Neural cell (in vitro differentiated cells): Measurements from ENCODE around the gene RPA4. TPM values are rescaled to one million over a fixed set of nuclear protein-coding genes. Genes with fewer than 3 reads are reported as not detected.

Source experiments
- H2AFZ ChIP-seq: fragments of 200-600, 300-800 bp; sonication (generic), shearing (Covaris generic); 2 replicates; pipeline ENCODE4 v1.6.0; 2014; ENCODE audit warnings: low read depth, mild to moderate bottlenecking, antibody characterized with exemption, low read length, moderate library complexity
- H3F3A ChIP-seq: fragments of 200-600 bp; shearing (Covaris generic); 2 replicates; pipeline ENCODE4 v1.6.1; 2016; ENCODE audit warnings: mild to moderate bottlenecking, moderate library complexity, mixed read lengths, antibody characterized with exemption, low read length; ENCODE audit not compliant: insufficient read depth, poor library complexity, severe bottlenecking
- H3K27ac ChIP-seq: fragments of 200-600, 300-800 bp; sonication (generic), shearing (Covaris generic); 2 replicates; pipeline ENCODE4 v1.5.1; 2014; ENCODE audit warnings: mild to moderate bottlenecking, low read length, moderate library complexity
- H3K27me3 ChIP-seq: fragments of 300-800, 200-600 bp; sonication (generic), shearing (Covaris generic); 2 replicates; pipeline ENCODE4 v1.6.0; 2014; ENCODE audit warnings: mild to moderate bottlenecking, low read depth, low read length, moderate library complexity; ENCODE audit not compliant: insufficient read depth
- H3K36me3 ChIP-seq: fragments of 300-800, 200-600 bp; sonication (generic), shearing (Covaris generic); 2 replicates; pipeline ENCODE4 v1.5.1; 2014; ENCODE audit warnings: mild to moderate bottlenecking, antibody characterized with exemption, low read length, moderate library complexity; ENCODE audit not compliant: insufficient read depth
- H3K4me2 ChIP-seq: fragments of 300-800, 200-600 bp; sonication (generic), shearing (Covaris generic); 2 replicates; pipeline ENCODE4 v1.6.0; 2014; ENCODE audit warnings: mild to moderate bottlenecking, low read length
- H3K4me3 ChIP-seq: fragments of 300-800, 200-600 bp; sonication (generic), shearing (Covaris generic); 2 replicates; pipeline ENCODE4 v1.5.1; 2014; ENCODE audit warnings: mild to moderate bottlenecking, low read length, moderate library complexity
- H3K79me2 ChIP-seq: fragments of 200-600 bp; shearing (Covaris generic); replicated peaks from 2 replicates; pipeline ENCODE4 v1.6.0; 2014; ENCODE audit warnings: mild to moderate bottlenecking, low read length, moderate library complexity; ENCODE audit not compliant: insufficient read depth
- H3K9ac ChIP-seq: fragments of 300-800, 200-600 bp; sonication (generic), shearing (Covaris generic); 2 replicates; pipeline ENCODE4 v1.6.1; 2016; ENCODE audit warnings: mild to moderate bottlenecking, low read length, mixed read lengths
- H3K9me2 ChIP-seq: fragments of 200-600 bp; shearing (Covaris generic); 2 replicates; pipeline ENCODE4 v1.6.1; 2016; ENCODE audit warnings: mild to moderate bottlenecking, low read length, mixed read lengths; ENCODE audit not compliant: insufficient read depth
- H3K9me3 ChIP-seq: fragments of 200-600, 300-800 bp; sonication (generic), shearing (Covaris generic); 2 replicates; pipeline ENCODE4 v1.6.1; 2016; ENCODE audit warnings: mild to moderate bottlenecking, mixed run types, low read length, moderate library complexity, mixed read lengths
- H4K20me1 ChIP-seq: fragments of 200-600 bp; shearing (Covaris generic); 2 replicates; pipeline ENCODE4 v1.6.1; 2016; ENCODE audit warnings: mild to moderate bottlenecking, mixed run types; ENCODE audit not compliant: insufficient read depth
- CTCF ChIP-seq: fragments of 450-650 bp; IDR thresholded peaks from 2 replicates; pipeline ENCODE4 v1.5.1; 2014; ENCODE audit warnings: antibody characterized with exemption, mild to moderate bottlenecking, moderate library complexity; ENCODE audit not compliant: poor library complexity, severe bottlenecking
- EP300 ChIP-seq: fragments of 450-650 bp; conservative IDR thresholded peaks from 2 replicates; pipeline ENCODE4 v1.6.1; 2014; ENCODE audit warnings: antibody characterized with exemption, mild to moderate bottlenecking, moderate library complexity; ENCODE audit not compliant: poor library complexity, severe bottlenecking
- EZH2 ChIP-seq: fragments of 200-600, 300-800 bp; shearing (Covaris generic), sonication (generic); IDR thresholded peaks from 2 replicates; pipeline ENCODE4 v1.6.1; 2014; ENCODE audit warnings: antibody characterized with exemption, low read length, borderline replicate concordance, mild to moderate bottlenecking; ENCODE audit not compliant: insufficient read depth, poor library complexity, severe bottlenecking
- MXI1 ChIP-seq: fragments of 450-650 bp; conservative IDR thresholded peaks from 2 replicates; pipeline ENCODE4 v1.6.1; 2014; ENCODE audit warnings: antibody characterized with exemption, mild to moderate bottlenecking; ENCODE audit not compliant: poor library complexity, severe bottlenecking
- POLR2AphosphoS5 ChIP-seq: IDR thresholded peaks from 2 replicates; pipeline ENCODE4 v1.6.1; 2012
- RAD21 ChIP-seq: fragments of 450-650 bp; conservative IDR thresholded peaks from 2 replicates; pipeline ENCODE4 v1.6.1; 2014; ENCODE audit warnings: antibody characterized with exemption, mild to moderate bottlenecking, moderate library complexity
- REST ChIP-seq: IDR thresholded peaks from 2 replicates; pipeline ENCODE4 v1.6.1; 2012; ENCODE audit warnings: borderline replicate concordance
- SMC3 ChIP-seq: fragments of 450-650 bp; conservative IDR thresholded peaks from 2 replicates; pipeline ENCODE4 v1.6.1; 2014; ENCODE audit warnings: antibody characterized with exemption, mild to moderate bottlenecking, moderate library complexity; ENCODE audit not compliant: poor library complexity
- TAF1 ChIP-seq: IDR thresholded peaks from 2 replicates; pipeline ENCODE4 v1.6.1; 2012; ENCODE audit warnings: low read depth
- polyA plus RNA-seq: library from polyadenylated mRNA; depleted of rRNA; stranded (reverse); fragments of >200 nt; gene quantifications from 2 replicates; pipeline ENCODE4 v1.2.3, GENCODE V29; 2014

The RPA4 gene
- polyA plus RNA-seq, 1 donor from 2014 or later, result not detected

- Histone ChIP-seq H3K79me2 (no peaks in the 10 kb centered on the region), H4K20me1 (no peaks in the 10 kb centered on the region), H3K9me2 (no peaks in the 10 kb centered on the region), H3K9ac (no peak overlapping the region), H3K27me3 (no peaks in the 10 kb centered on the region), H3K27ac (no peak overlapping the region), H3K4me3 (no peak overlapping the region), H3K4me2 (no peak overlapping the region), H3K9me3 (no peaks in the 10 kb centered on the region), H3F3A (no peaks in the 10 kb centered on the region), H2AFZ (no peak overlapping the region), H3K36me3 (no peaks in the 10 kb centered on the region)
- TF ChIP-seq EP300, result no peak
Measured at GRCh38 chrX:96906741-96907140, 23.0 kb downstream of the RPA4 start.

- no peak overlapping the region for H3K4me2 ChIP-seq
- no peak overlapping the region for H3K27ac ChIP-seq
- H3K27me3 ChIP-seq, result no peaks in the 10 kb centered on the region
- TF ChIP-seq CTCF (no peak), EZH2 (no peak), MXI1 (no peak), SMC3 (no peak), TAF1 (no peak), POLR2AphosphoS5 (no peak), REST (no peak), RAD21 (no peak), EP300 (no peak)
- H3K79me2 ChIP-seq, result no peaks in the 10 kb centered on the region
- H2AFZ ChIP-seq, result no peak overlapping the region
- no peaks in the 10 kb centered on the region for H3K9me3 ChIP-seq
- H3K9me2 ChIP-seq, result no peaks in the 10 kb centered on the region
- H3K9ac ChIP-seq, result no peak overlapping the region
- no peaks in the 10 kb centered on the region for H4K20me1 ChIP-seq
- no peak overlapping the region for H3K4me3 ChIP-seq
- H3F3A ChIP-seq, result no peaks in the 10 kb centered on the region
- no peaks in the 10 kb centered on the region for H3K36me3 ChIP-seq
Measured at GRCh38 chrX:96907516-96908272, 24.0 kb downstream of the RPA4 start.

- H3K36me3 ChIP-seq, result no peaks in the 10 kb centered on the region
- H2AFZ ChIP-seq, result no peak overlapping the region
- no peaks in the 10 kb centered on the region for H3K27me3 ChIP-seq
- H3K27ac ChIP-seq, result no peak overlapping the region
- no peak for TF ChIP-seq MXI1
- no peak for TF ChIP-seq REST
- TF ChIP-seq EZH2, result no peak
- no peak for TF ChIP-seq RAD21
- no peak for TF ChIP-seq CTCF
- TF ChIP-seq POLR2AphosphoS5, result no peak
- no peak for TF ChIP-seq SMC3
- TF ChIP-seq EP300, result no peak
- TF ChIP-seq TAF1, result no peak
- no peak overlapping the region for H3K9ac ChIP-seq
- H3K79me2 ChIP-seq, result no peaks in the 10 kb centered on the region
- no peak overlapping the region for H3K4me2 ChIP-seq
- no peaks in the 10 kb centered on the region for H3K9me3 ChIP-seq
- H3F3A ChIP-seq, result no peaks in the 10 kb centered on the region
- no peak overlapping the region for H3K4me3 ChIP-seq
- no peaks in the 10 kb centered on the region for H3K9me2 ChIP-seq
- H4K20me1 ChIP-seq, result no peaks in the 10 kb centered on the region
Measured at GRCh38 chrX:96909291-96909690, 25.6 kb downstream of the RPA4 start.
